ENCODE results near the gene TVP23B. TPM values are rescaled to one million over a fixed set of nuclear protein-coding genes. Genes with fewer than 3 reads are reported as not detected.

The TVP23B gene
- total RNA-seq, 2 experiments from 2014 or later: 14.6 to 22.4 TPM

Other genes with a start within 250 kb of the TVP23B start
- gene TBC1D28, start 136.8 kb upstream of the TVP23B start, total RNA-seq: not detected
- gene FOXO3B, start 98.9 kb upstream of the TVP23B start, total RNA-seq: 1 to 10 TPM; 4.4 to 4.6 TPM
- under 1 TPM; 0.11 to 0.23 TPM for gene FBXW10, start 37.1 kb upstream of the TVP23B start, total RNA-seq
- gene PRPSAP2, start 76.9 kb downstream of the TVP23B start, total RNA-seq: 10 to 100 TPM; 44.6 to 56.6 TPM
- gene SLC5A10, start 171.0 kb downstream of the TVP23B start, total RNA-seq: not detected
- gene FAM83G, start 223.6 kb downstream of the TVP23B start, total RNA-seq: 10 to 100 TPM; 11.1 to 14.3 TPM

All from activated CD4-positive, alpha-beta T cell treated with anti-CD3 and anti-CD28 coated beads for 36 hours (primary cell).